Left kidney (tissue), 2 donors: ENCODE data around the gene STAB1. TPM values are rescaled to one million over a fixed set of nuclear protein-coding genes. Genes with fewer than 3 reads are reported as not detected.

Source experiments
- DNase-seq: peaks from one replicate; pipeline ENCODE4 v3.0.0-alpha.2; 2013
- polyA plus RNA-seq: library from polyadenylated mRNA; unstranded; fragments of 120-200 nt; gene quantifications from one replicate; pipeline ENCODE4 v1.2.1, GENCODE V29; 2013; ENCODE audit not compliant: insufficient read length

Gene STAB1
- polyA plus RNA-seq, 1 donor: 37.6 TPM

DNA sequence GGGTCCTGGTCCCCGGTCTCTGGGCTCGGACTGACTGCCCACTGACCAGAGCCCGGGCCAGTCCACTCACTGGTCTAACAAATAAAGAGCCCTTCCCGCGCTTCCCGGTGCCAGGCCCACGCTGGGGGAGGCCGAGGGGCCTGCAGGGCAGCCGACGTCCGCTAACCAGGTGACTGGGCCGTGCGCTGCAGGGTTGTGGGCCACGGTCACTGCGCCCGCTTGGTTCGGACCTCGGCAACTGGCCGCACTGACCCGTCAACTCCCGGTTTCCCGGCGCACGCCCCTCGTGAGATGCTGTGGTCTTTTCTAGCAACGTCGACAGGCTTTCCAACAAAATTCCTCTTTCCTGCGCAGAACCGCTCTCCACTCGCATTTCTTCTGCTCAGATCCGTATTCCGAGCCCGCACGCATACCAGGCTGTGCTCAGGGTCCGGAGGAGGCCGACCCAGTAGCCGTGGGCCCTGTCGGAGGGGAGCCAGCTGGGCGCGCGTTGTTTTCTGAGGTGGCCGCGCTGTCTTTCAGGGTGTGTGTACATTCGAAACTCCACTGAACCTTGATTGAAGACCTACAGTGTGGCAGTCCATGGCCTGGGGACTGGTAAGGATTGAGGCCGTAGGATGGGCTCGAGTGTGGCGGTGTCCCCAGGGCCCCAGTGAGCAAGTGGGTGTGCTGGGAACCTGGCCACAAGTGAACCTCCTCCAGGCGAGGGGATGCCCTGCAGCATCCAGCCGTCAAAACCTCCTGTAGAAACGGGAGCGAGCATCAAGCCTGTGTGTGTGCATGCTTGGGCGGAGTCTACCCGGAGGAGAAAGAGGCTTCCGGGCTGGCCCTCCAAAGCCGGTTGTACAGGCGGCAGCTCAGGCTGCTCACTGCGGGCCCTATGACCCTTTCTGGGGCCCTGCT lies 39.4 kb downstream of the STAB1 start:
- DNase-seq: no peak

DNA sequence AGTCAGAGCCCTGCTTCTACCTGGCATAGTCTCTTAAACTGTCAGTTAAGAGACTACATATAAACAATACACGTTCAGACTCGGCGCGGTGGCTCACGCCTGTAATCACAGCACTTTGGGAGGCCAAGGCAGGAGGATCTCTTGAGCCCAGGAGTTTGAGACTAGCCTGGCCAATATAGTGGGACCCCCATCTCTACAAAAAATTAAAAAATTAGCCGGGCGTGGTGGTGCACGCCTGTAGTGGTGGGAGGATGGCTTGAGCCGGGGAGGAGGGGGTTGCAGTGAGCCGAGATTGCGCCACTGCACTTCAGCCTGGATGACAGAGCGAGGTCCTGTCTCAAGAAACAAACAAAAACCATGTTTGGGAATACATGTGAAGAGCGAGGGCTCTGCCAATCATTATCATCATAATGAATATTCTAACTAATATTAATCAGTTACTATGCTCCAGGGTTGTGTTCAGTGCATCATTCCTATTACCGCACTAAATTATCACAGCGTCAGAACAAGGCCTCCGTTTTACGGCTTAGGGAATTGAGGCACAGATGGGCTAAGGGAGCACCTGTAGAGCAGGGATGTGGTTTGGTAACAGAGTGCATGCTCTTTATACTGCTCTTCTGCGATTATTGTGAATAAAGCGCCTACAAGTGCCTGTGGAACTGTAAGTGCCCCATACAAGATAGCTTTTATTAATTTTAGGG lies 40.4 kb downstream of the STAB1 start:
- no peak for DNase-seq

DNA sequence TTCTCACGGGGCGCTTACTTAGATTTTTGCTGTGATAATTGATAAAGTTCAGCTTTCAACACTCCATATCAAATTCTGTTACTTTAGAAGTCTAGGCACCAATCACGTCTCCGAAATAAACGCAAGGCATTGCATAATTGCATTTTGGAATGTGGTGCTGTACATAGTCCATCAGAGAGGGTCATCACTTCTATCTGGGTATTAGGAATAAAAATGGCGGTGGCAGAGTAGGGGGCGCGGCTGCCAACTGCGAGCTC lies 40.9 kb downstream of the STAB1 start:
- DNase-seq: no peak

DNA sequence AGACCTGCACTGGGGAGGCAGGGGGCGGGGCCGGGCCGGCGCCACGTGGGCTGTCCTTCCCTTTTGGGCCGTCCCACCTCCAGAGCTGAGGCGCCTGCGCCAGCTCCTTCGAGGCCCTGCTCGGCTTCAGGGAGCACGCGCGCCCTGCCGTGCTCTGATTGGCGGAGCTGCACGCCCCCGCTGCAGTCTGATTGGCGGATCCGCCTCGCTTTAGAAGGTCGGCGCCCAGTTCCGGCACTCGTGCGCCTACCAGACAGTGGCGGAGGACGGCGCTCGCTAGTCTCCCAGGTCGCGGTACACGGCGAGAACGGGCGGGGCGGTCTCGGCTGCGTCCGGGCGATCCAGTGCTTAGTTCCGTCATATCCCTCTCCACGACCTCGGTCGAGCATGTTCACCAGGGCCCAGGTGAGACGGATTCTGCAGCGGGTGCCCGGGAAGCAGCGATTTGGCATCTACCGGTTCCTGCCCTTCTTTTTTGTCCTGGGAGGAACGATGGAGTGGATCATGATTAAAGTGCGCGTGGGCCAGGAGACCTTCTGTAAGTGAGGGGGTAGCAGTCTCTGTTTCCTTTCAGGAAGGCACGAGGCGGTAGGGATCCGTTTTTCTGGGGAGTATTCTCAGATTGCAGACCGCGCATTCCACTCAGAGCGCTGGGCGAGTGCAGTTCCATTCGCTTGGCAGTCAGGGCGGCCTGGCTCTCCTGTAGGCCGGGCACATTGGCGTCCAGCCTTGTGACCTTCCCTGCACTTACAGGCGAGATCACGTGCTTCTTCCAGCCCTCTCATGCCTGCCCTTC lies 41.4 kb downstream of the STAB1 start, which contains the start of gene UQCC5:
Gene UQCC5 (plus strand): TSS at position 237 of the 796 bp plus-strand sequence. CDS start 151 bp downstream, at position 388.
- DNase-seq: peak; percentile 97

DNA sequence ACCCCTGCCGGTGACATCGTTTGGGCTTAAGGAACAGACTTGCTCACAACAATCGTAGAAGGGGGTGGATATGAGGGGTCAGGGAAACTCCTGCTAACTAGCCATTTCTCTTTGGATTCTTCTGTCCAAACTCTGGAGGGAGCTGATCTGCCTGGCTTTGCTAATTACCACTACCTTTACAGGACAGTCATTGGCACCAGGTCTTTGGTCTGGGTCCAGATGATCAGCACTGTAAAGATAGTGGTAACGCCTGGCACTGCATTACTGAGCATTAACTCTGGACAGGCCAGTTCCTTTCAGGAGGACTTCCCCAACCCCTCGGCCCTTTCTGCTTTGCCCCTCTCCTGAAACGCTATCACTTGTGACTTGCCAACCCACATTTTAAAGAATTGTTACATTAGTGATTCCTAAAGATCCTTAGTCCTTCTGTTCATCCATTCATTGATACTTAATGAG lies 42.1 kb downstream of the STAB1 start:
- no peak for DNase-seq

DNA sequence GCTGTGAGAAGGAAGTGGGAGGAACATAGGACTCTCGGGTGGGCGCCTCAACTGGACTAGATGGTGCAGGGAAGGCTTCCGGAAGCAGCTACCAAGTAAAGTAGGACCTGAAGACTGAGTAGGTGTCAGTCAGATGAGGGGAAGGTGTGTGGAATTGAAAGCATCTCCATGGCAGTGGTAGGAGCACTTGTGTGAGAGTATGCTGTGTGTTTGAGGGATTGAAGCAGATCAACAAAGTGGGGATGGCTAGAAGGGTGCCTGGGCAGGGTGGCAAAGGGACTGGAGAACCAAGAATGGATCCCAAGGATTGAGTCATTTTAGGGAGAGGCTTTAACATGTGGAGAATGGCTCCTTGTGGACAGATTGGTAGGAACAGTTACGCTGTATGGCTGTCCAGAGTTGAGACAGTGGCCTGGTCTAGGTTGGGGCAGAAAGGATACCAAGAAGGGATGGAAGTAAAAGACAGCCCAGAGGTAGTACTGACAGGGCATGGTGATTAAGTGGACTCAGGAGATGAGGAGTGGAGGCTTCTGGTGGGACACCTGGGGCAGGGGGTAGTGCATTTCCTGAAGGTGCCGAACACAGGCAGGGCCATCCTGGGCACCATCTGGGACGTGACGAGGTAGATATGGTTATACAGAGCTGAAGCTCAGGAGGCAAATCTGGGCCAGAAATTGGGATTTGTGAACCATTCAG lies 42.7 kb downstream of the STAB1 start:
- DNase-seq: no peak

DNA sequence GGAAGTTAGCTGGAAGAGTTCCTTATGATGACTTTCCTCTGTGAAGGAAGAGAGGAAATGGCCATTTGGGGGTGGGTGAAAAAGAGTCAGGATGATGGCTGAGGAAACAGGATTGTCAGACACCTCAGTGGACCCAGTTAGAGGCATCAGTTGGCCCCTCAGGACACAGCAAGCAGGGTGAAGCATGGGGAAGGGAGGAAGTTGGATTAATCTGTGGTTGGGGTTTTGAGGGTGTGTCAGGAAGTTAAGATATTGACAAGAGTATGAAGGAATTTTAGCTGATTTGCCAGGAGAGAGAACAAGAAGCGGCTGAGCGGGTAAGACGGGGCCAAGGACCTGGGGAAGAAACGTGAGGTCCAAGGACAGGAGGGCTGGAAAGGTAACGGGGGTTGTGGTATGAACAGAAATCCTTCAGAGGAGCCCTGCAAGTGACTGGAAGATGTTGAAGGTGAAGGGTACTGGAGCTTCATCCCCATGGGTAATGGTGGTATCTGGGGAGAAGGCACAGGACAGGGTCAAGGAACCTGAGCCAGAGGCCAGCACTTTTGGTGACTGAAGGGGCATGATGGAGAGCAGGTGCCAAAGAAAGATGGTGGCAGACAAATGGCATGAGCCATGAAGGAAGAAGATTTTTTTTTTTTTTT lies 44.0 kb downstream of the STAB1 start:
- no peak for DNase-seq

DNA sequence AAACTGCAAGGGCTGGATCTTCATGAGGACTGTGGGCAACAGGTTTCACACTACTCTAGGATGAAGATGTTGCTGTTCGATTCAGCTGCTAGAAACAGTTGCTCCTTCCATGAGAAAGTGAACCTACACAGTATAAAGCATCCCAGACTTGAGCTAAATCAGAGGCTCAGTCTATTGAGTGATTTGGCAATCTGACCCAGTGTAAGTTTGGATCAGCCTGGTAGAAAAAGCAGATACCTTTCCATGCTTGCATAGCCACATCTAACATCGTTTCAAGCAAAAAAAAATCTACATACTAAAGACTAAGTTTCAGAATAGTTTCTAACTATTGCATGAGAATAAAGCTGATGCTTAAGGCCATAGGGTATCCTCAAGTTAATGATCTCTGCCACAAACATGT lies 45.9 kb downstream of the STAB1 start:
- DNase-seq: no peak

DNA sequence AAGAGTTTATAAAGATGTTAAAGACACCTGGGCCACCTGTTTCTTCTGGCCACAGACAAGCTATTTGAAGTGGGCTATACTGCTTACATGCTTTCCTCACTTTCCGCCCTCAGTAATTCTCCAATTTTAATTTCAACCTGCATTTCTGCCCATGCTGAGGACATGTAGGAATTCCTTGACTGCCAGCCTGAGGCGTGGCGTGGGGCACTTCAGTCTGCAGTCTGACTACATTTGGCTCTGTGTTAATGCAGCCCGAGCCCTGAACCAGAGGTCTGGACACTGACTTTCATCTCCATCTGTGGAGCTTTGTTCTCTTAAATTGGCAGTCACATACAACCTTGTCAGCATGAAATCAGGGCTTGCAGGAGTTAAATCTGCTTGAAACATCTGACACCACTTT lies 49.8 kb downstream of the STAB1 start:
- DNase-seq: no peak

DNA sequence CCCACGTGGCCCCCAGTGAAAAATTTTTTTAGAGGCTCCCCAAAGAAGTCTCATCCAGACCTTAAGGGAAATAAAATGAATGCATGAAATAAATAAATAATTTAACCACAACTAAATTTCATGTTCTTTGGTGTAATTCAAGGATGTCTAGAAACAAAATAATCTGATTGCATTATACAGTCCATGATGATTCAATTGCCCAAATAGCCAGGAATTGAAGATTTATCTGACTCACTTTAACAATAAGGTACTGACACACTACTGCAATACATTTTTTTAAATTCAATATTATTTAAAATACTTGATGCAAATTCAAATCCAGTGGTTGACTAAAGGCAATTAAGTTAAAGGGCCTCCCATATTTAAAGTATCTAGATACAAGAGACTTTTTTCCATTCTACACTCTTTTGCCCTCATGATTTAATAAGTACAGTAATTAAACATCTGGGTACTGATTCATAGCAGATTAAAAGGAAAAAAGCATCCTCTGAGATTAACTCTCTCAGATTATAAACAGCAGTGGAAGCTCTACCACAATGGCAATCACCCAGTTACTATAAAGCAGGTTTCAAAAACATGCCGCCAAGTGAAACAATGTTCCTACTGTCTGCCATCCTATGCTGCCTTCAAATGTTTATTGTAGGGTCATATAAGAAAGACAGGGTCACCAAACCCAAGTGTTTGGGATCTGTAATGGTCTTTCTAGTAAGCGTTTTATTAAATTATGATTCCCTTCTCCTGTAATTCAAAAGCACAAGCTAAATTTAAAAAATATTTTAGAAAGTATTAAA lies 51.2 kb downstream of the STAB1 start:
- DNase-seq: no peak

DNA sequence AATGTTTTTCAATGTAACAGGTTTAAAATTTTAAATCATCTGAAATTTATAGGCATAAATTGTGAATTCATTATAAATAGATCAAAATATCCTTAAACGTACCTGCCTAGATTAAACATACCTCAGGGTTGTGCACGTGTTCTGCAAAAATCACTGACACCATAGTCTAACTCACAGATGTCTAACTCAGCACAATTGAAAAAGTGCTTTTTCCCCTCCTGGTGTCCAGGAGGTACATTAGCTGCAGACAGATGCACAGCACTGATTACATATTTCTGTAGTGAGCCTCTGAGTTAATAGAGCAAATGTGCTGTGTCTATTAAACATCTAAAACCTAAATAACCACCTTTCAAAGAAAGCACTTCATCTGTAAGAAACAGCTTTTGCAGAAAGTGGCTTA lies 52.0 kb downstream of the STAB1 start:
- no peak for DNase-seq

DNA sequence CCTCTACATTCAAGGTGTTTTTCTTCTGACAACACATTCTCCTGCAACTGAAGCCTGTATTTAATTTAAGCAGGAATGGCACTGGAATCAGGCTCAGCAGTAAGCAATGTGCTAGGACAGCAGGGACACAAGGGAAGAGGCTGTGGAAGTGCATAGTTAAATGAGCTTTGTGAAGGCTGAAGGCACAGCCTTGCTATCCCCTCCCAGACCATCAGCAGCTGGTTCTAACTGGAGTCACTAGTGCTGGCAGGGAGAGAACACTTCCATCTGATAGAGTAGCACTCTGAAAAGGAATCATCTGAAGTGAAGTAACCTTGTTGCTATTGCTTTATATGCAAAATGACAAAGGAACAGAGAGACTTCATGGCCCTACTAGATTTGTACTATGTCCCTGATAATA lies 56.0 kb downstream of the STAB1 start:
- no peak for DNase-seq

DNA sequence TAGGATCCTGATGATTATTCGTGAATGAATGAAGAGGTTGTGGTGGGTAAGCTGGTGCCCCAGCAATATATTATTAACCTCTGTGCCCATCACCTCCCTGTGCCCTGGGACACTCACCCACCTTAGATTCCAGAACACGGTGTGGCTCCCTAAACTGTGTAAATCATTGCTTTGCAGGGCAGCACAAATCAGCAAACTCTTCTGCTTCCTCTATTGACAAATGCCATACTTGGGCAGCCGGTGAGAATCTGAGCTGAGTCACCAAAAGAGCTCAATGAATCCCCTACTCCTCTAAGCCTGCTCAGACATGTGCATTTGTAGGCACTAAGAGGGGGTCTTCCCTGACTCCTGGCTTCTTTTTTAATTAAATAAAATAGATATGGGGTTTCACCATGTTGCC lies 57.0 kb downstream of the STAB1 start:
- DNase-seq: no peak

DNA sequence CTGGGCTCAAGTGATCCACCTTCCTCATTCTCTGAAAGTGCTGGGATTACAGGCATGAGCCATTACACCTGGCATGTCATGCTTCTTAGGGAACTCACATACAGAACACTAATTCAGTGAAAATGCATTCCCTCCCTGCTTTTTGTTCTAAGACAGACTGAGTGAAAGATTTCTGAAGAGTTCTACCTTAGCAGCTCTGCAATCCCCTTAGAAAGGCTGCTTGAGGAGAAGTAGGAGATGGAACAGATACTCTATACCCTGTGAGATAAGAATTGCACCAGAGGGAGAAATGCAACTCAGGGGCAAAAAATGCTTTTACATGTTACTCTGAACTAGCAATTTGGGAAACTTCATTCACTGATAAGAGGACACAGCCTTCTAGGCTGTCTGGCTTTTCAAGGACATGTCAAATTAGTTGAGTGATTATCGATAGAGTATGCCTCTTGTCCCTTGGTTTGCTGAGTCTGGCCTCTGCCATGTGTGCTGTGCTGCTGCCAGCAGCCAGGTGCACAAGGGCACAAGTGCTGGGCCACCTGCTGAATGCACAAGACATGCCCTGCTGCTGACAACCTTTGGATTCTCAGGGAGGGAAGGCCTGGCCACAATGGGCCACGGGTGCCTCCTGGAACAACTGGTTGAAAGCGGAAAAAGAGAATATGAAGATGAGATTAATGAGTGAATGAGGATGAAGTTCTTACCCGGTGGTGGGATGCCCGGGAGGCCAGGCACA lies 59.1 kb downstream of the STAB1 start:
- DNase-seq: no peak

DNA sequence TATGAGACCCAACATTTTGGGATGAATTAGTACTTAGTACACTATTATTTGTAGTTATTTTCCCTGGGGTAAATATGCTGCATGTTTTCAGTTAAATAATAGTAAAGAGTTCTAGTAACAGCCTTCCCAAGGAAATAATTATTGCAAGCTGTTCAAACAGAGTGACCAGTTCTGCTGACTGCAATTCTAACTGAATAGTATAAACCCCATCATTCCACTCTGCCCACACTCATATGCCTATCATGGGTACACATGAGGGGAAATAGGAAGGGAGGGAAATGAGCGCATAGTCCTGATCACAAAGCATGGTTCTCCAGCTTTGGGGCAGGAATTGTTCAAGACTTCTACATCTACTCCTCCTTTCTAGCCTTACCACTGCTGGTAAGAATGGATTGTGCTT lies 59.9 kb downstream of the STAB1 start:
- DNase-seq: no peak

DNA sequence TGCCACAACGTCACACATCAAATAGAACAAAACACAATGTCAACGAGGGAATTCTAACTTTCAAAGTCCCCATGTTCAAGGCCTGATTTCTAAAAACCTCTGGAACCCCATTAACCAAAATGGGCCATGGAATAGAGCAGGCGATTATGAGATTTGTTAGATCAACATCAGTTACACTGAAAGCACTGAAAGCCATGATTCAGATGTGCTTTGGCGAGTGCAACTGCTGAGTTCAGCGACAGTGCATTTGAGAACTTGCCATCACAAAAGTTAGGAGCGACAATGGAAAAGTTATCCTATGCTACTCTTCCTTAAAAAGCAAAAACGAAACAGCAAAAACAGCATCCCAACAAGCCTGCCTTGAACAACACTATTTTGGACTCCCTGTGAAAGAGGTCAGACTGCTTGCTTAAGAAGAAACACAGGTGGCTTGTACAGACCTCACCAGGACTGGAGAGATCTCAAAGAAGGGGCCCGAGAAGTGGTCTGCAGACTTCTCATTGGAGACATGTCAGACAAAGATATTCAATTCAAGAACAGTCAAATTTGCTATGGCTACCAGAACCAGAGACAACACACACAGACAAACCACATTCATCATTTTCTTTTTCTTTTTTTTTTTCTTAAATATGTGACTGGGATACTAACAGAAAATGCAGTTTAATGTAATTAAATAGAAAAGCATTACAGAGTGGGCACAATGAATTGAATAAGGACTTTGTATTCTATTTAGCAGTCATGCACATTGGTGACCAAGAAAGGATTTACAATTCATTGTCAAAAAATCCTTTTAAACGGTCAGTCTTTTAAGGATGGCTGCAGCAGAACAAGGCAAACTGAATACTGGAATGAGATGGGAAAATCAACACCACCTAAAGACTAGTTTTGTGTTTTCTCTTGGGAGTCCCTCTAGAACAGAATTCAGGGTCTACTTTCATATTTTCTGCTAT lies 62.1 kb downstream of the STAB1 start:
- no peak for DNase-seq

DNA sequence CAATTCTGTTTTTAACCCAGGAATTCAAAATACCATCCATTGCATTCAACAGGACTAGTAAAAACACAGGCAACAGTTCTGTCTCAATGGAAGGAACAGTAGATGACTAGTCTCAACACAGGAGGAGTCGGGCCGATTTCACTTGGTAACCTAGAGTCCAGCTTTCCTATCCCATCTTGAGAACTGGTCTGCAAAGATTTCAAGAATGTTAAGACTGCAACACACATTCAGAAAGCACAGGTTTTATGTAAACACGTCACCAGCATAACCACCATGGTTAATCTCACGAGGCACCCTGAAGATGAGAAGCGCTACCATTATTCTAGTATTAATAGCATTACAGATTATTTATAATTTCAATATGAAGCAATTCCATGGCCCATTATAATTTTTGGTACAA lies 63.3 kb downstream of the STAB1 start:
- DNase-seq: no peak

DNA sequence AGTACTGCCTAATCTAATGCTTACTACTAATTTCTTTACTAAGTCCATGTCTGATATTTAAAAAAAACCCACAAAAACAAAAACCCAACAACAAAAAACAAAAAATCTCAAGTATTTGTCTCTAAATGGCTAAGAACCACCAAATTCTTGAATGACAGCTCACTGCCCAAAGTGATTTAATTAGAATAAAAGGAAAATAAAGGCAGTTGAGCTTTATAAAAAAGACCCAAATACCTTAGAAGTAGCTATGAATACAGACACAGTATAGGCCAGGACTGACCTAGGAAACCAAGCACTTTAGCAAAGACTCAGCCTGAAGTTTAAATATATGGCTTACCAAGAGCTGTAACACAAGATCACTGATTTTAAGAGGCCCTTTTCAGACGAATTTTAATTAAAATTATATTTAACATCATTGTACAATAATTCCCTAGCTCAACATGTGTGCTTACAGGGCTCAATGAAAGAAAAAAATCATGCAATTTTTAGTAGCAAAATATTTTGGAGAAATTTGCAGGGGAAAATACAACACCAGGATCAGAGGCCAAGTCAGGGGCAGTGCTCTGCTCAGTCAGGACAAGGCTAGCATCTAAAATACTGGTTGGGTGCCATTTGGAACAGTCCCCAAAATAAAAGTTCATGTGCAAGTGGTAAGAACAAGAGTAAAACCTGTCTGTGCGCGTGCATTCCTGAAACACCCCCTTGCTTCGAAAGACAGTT lies 66.0 kb downstream of the STAB1 start:
- no peak for DNase-seq
